Right lobe of liver (tissue), 6 donors: Measurements from ENCODE around the gene ELFN1. TPM values are rescaled to one million over a fixed set of nuclear protein-coding genes. Genes with fewer than 3 reads are reported as not detected.

Source experiments
- ATAC-seq, 4 donors: fragments of 200-7000 bp; cut with Tn5 transposase; one replicate each; pipeline ENCODE4 v1.9.1; 2020; ENCODE audit warnings: mild to moderate bottlenecking in 4 of 4, moderate library complexity in 4 of 4
- DNase-seq, 3 donors: peaks; one replicate each; pipeline ENCODE4 v3.0.0-alpha.2; 2020
- H3K27ac ChIP-seq, 3 donors: fragments of 200-600 bp; one replicate each; pipeline ENCODE4 v1.8.0; 2022
- H3K27me3 ChIP-seq, 2 donors: fragments of 200-600 bp; one replicate each; pipeline ENCODE4 v1.8.0; 2022
- H3K36me3 ChIP-seq, 4 donors: fragments of 200-600 bp; sonication (generic) in 1 of 4; one replicate each; pipeline versions ENCODE4 v1.5.1 to v1.8.0; 2017 to 2022; ENCODE audit warnings: control low read depth in 1 of 4
- H3K4me1 ChIP-seq, 4 donors: fragments of 200-600 bp; sonication (generic) in 1 of 4; one replicate each; pipeline versions ENCODE4 v1.5.1 to v1.8.0; 2017 to 2022; ENCODE audit warnings: control low read depth in 1 of 4
- H3K4me3 ChIP-seq, 3 donors: fragments of 200-600 bp; one replicate each; pipeline ENCODE4 v1.8.0; 2022
- H3K9me3 ChIP-seq, 4 donors: fragments of 200-600 bp; sonication (generic) in 1 of 4; one replicate each; pipeline versions ENCODE4 v1.5.1 to v1.8.0; 2017 to 2022; ENCODE audit warnings: control low read depth in 1 of 4
- CTCF ChIP-seq, 4 donors: fragments of 200-600 bp in 3 of 4; fragments of 450-650 bp in 1 of 4; IDR thresholded peaks; one replicate each; pipeline versions ENCODE4 v1.5.1 to v1.8.0; 2016 to 2022; ENCODE audit warnings: antibody characterized with exemption in 4 of 4, mild to moderate bottlenecking in 2 of 4
- POLR2A ChIP-seq: fragments of 450-650 bp; IDR thresholded peaks from one replicate; pipeline ENCODE4 v1.6.1; 2017; ENCODE audit warnings: antibody characterized with exemption, mild to moderate bottlenecking
- WGBS: methylation state at CpG from one replicate; pipeline ENCODE4 v1.1.6; 2018; ENCODE audit warnings: low coverage, low lambda C conversion rate; ENCODE audit not compliant: insufficient coverage; ENCODE audit errors: missing lambda C conversion rate; 5-methylcytosine and 5-hydroxymethylcytosine counted together
- intact Hi-C, 2 donors: fragments of 100-400 bp; cut with DNase I; formaldehyde crosslinking; loops; one replicate each; pipeline versions ENCODE4 v1.11.2 to v1.14.1; 2022
- total RNA-seq, 6 experiments: library from RNA; depleted of rRNA in 2 of 6; stranded (reverse); fragments of >200 nt in 2 of 6; fragmentation: NEBNext Ultra II Directional in 3 of 6; extraction: Animal tissue kit (Norgen Biotek cat#: 25700) in 3 of 6; gene quantifications; one replicate each; pipeline versions ENCODE4 v1.1.0 to v1.2.4, GENCODE V29; 2016 to 2023
- donor health status: DM: no; HTN: yes; CAD: no.
- donor health status: DM: no; HTN: no; CAD: no.
- donor health status: DM: no; HTN: no; CAD: no.
- donor health status: DM: no; HTN: yes; CAD: no.
- donor health status: DM: no; HTN: yes; CAD: no.

The ELFN1 gene
- total RNA-seq, 6 experiments from 2014 or later = 5.4 to 13.0 (median 7.5) TPM

- 90% methylated on average over 4 of the region's 7 CpGs for WGBS
- Histone ChIP-seq H3K36me3 (no peaks in the 10 kb centered on the region), H3K4me1 (peaks cover 0 to 15% (median 5%) of the 10 kb centered on the region in 4 donors), H3K4me3 (no peak overlapping the region), H3K9me3 (no peaks in the 10 kb centered on the region), H3K27me3 (no peaks in the 10 kb centered on the region), H3K27ac (no peak overlapping the region)
- ATAC-seq = no peak
- no peak for TF ChIP-seq POLR2A
- no peak for TF ChIP-seq CTCF (IDR thresholded peaks at IDR 0.05)
- DNase-seq = no peak
- intact Hi-C loops = no loop called here
Observed at GRCh38 chr7:1719913-1720312, 49.8 kb downstream of the ELFN1 start.

GRCh38 chr7:1720326-1720725 is 50.2 kb downstream of the ELFN1 start:
- no peaks in the 10 kb centered on the region for H3K9me3 ChIP-seq
- intact Hi-C loops = no loop called here
- ATAC-seq (no peak), DNase-seq (no peak)
- TF ChIP-seq POLR2A (no peak), CTCF (IDR thresholded peaks at IDR 0.05) (no peak)
- WGBS = 86% methylated on average over 1 of the region's 8 CpGs
- H3K4me1 ChIP-seq = peaks cover 0 to 11% (median 3%) of the 10 kb centered on the region in 4 donors
- no peak overlapping the region for H3K27ac ChIP-seq
- no peaks in the 10 kb centered on the region for H3K36me3 ChIP-seq
- H3K27me3 ChIP-seq = no peaks in the 10 kb centered on the region
- no peak overlapping the region for H3K4me3 ChIP-seq

DNA sequence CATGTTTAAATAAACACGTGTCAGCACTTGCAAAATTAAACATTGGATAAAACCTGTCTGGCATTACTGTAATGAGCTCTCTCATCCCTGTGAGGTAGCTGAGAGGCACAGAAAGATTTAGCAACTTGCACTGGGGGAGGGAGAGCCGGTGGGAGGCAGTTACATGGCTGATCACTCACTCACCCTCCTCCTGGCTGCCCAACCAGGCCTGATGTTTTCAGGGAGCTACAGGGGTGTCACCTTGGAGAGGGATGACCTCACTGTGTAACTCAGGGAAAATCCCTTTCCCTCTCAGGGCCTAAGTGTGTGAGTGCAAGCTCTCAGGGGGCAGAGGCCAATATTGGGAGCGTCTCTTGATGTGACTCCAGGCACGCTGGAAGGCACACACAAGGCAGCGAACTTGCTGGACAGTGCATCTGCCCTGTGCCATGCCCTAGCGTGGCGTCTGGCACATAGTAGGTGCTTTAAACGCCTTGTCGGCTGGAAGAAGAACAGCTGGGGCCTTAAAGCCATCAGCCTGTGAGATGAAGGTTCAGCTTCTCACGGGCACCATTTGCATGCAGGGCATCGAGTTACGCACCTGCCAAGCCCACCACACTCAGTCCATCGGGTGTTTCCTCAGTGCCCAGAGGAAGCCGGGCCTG is 51.1 kb downstream of the ELFN1 start:
- intact Hi-C loops = no loop called here
- DNase-seq (no peak), ATAC-seq (peak in 1 of 4 donors; percentile 75)
- TF ChIP-seq CTCF (IDR thresholded peaks at IDR 0.05) (no peak), POLR2A (no peak)
- H3K27me3 ChIP-seq = no peaks in the 10 kb centered on the region
- H3K9me3 ChIP-seq = no peaks in the 10 kb centered on the region
- H3K4me1 ChIP-seq = peaks cover 0 to 3% (median 0%) of the 10 kb centered on the region in 4 donors
- no peaks in the 10 kb centered on the region for H3K36me3 ChIP-seq
- WGBS = 25% methylated on average over 2 of the region's 14 CpGs
- H3K27ac ChIP-seq = no peak overlapping the region
- no peak overlapping the region for H3K4me3 ChIP-seq

DNA sequence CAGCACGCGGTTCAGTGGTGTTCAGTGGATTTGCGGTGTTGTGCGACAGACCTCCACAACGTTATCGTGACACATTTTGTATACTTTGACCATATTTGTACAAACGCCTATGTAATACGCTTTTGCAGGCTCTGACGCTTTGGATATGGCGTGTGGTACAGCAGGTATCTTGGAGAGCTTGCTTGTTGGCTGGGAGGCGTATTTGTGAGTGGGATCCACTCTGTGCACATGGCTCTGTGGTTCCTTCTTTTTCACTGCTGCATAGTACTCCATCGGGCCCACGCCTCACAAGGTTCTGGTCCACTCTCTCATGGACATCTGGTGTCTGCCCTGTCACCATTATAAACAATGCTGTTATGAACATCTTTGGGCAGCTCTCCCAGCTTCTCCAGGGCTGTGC is 53.2 kb downstream of the ELFN1 start:
- no peak overlapping the region for H3K4me3 ChIP-seq
- no peaks in the 10 kb centered on the region for H3K9me3 ChIP-seq
- intact Hi-C loops = no loop called here
- H3K36me3 ChIP-seq = no peaks in the 10 kb centered on the region
- ATAC-seq (no peak), DNase-seq (no peak)
- TF ChIP-seq POLR2A (no peak), CTCF (IDR thresholded peaks at IDR 0.05) (no peak)
- no peaks in the 10 kb centered on the region for H3K27me3 ChIP-seq
- no peak overlapping the region for H3K27ac ChIP-seq
- H3K4me1 ChIP-seq = no peaks in the 10 kb centered on the region
- WGBS = 98% methylated on average over 11 of the region's 13 CpGs
